Urothelium cell line (cell line): Measurements from ENCODE around the gene PKP1.
A peak's percentile ranks its signal among the peaks of the same experiment; 100 is the strongest.

Experiments used
- DNase-seq: peaks from one replicate; pipeline ENCODE4 v3.0.0; 2011; ENCODE audit warnings: low spot score, mixed read lengths
- FAIRE-seq: peaks from 2 replicates; lab custom pipeline; 2011; peaks lifted over from hg19 to GRCh38; lab: Jason Lieb, UNC

The PKP1 gene

GRCh38 chr1:201349092-201349491 lies 65.8 kb downstream of the PKP1 start:
- DNase-seq = no peak
- no peak for FAIRE-seq

- FAIRE-seq = no peak
- no peak for DNase-seq
Observed at GRCh38 chr1:201350361-201350725, 67.0 kb downstream of the PKP1 start.

GRCh38 chr1:201350884-201351283 lies 67.6 kb downstream of the PKP1 start:
- FAIRE-seq (no peak), DNase-seq (no peak)

- no peak for FAIRE-seq
- DNase-seq = no peak
Observed at GRCh38 chr1:201351617-201352016, 68.3 kb downstream of the PKP1 start.

- DNase-seq (no peak), FAIRE-seq (no peak)
Observed at GRCh38 chr1:201353186-201353940, 70.1 kb downstream of the PKP1 start.

GRCh38 chr1:201354151-201354900 lies 71.0 kb downstream of the PKP1 start:
- DNase-seq (no peak), FAIRE-seq (no peak)

- DNase-seq (no peak), FAIRE-seq (no peak)
Observed at GRCh38 chr1:201354901-201355295, 71.6 kb downstream of the PKP1 start.

GRCh38 chr1:201355471-201355870 lies 72.2 kb downstream of the PKP1 start:
- FAIRE-seq (no peak), DNase-seq (no peak)

GRCh38 chr1:201356236-201356635 lies 72.9 kb downstream of the PKP1 start:
- DNase-seq (no peak), FAIRE-seq (no peak)

- DNase-seq (no peak), FAIRE-seq (no peak)
Observed at GRCh38 chr1:201356701-201357100, 73.4 kb downstream of the PKP1 start.

- DNase-seq = no peak
- no peak for FAIRE-seq
Observed at GRCh38 chr1:201357211-201357610, 73.9 kb downstream of the PKP1 start.

- FAIRE-seq = no peak
Observed at GRCh38 chr1:201357636-201358348, 74.5 kb downstream of the PKP1 start.

GRCh38 chr1:201358596-201358995 lies 75.3 kb downstream of the PKP1 start:
- DNase-seq (peak; percentile 67), FAIRE-seq (no peak)

More at GRCh38 chr1:201357636-201358348, 74.5 kb downstream of the PKP1 start:
- no peak for DNase-seq

- no peak for FAIRE-seq
- DNase-seq = no peak
Observed at GRCh38 chr1:201359031-201359872, 75.9 kb downstream of the PKP1 start.

- DNase-seq (no peak), FAIRE-seq (no peak)
Observed at GRCh38 chr1:201359873-201360210, 76.5 kb downstream of the PKP1 start.

GRCh38 chr1:201360486-201360885 lies 77.2 kb downstream of the PKP1 start:
- FAIRE-seq = no peak
- no peak for DNase-seq

- DNase-seq = no peak
- FAIRE-seq = no peak
Observed at GRCh38 chr1:201360901-201361651, 77.8 kb downstream of the PKP1 start.

GRCh38 chr1:201361652-201362504 lies 78.6 kb downstream of the PKP1 start:
- FAIRE-seq (peak; percentile 76), DNase-seq (peak; percentile 83)

- no peak for FAIRE-seq
- DNase-seq = no peak
Observed at GRCh38 chr1:201362906-201363305, 79.6 kb downstream of the PKP1 start.
